Neural cell (in vitro differentiated cells): ENCODE data around the gene STIM2. TPM values are rescaled to one million over a fixed set of nuclear protein-coding genes. Genes with fewer than 3 reads are reported as not detected.

Experiments
- H2AFZ ChIP-seq: fragments of 200-600, 300-800 bp; sonication (generic), shearing (Covaris generic); 2 replicates; pipeline ENCODE4 v1.6.0; 2014; ENCODE audit warnings: low read depth, mild to moderate bottlenecking, antibody characterized with exemption, low read length, moderate library complexity
- H3F3A ChIP-seq: fragments of 200-600 bp; shearing (Covaris generic); 2 replicates; pipeline ENCODE4 v1.6.1; 2016; ENCODE audit warnings: mild to moderate bottlenecking, moderate library complexity, mixed read lengths, antibody characterized with exemption, low read length; ENCODE audit not compliant: insufficient read depth, poor library complexity, severe bottlenecking
- H3K27ac ChIP-seq: fragments of 200-600, 300-800 bp; sonication (generic), shearing (Covaris generic); 2 replicates; pipeline ENCODE4 v1.5.1; 2014; ENCODE audit warnings: mild to moderate bottlenecking, low read length, moderate library complexity
- H3K27me3 ChIP-seq: fragments of 300-800, 200-600 bp; sonication (generic), shearing (Covaris generic); 2 replicates; pipeline ENCODE4 v1.6.0; 2014; ENCODE audit warnings: mild to moderate bottlenecking, low read depth, low read length, moderate library complexity; ENCODE audit not compliant: insufficient read depth
- H3K36me3 ChIP-seq: fragments of 300-800, 200-600 bp; sonication (generic), shearing (Covaris generic); 2 replicates; pipeline ENCODE4 v1.5.1; 2014; ENCODE audit warnings: mild to moderate bottlenecking, antibody characterized with exemption, low read length, moderate library complexity; ENCODE audit not compliant: insufficient read depth
- H3K4me2 ChIP-seq: fragments of 300-800, 200-600 bp; sonication (generic), shearing (Covaris generic); 2 replicates; pipeline ENCODE4 v1.6.0; 2014; ENCODE audit warnings: mild to moderate bottlenecking, low read length
- H3K4me3 ChIP-seq: fragments of 300-800, 200-600 bp; sonication (generic), shearing (Covaris generic); 2 replicates; pipeline ENCODE4 v1.5.1; 2014; ENCODE audit warnings: mild to moderate bottlenecking, low read length, moderate library complexity
- H3K79me2 ChIP-seq: fragments of 200-600 bp; shearing (Covaris generic); replicated peaks from 2 replicates; pipeline ENCODE4 v1.6.0; 2014; ENCODE audit warnings: mild to moderate bottlenecking, low read length, moderate library complexity; ENCODE audit not compliant: insufficient read depth
- H3K9ac ChIP-seq: fragments of 300-800, 200-600 bp; sonication (generic), shearing (Covaris generic); 2 replicates; pipeline ENCODE4 v1.6.1; 2016; ENCODE audit warnings: mild to moderate bottlenecking, low read length, mixed read lengths
- H3K9me2 ChIP-seq: fragments of 200-600 bp; shearing (Covaris generic); 2 replicates; pipeline ENCODE4 v1.6.1; 2016; ENCODE audit warnings: mild to moderate bottlenecking, low read length, mixed read lengths; ENCODE audit not compliant: insufficient read depth
- H3K9me3 ChIP-seq: fragments of 200-600, 300-800 bp; sonication (generic), shearing (Covaris generic); 2 replicates; pipeline ENCODE4 v1.6.1; 2016; ENCODE audit warnings: mild to moderate bottlenecking, mixed run types, low read length, moderate library complexity, mixed read lengths
- H4K20me1 ChIP-seq: fragments of 200-600 bp; shearing (Covaris generic); 2 replicates; pipeline ENCODE4 v1.6.1; 2016; ENCODE audit warnings: mild to moderate bottlenecking, mixed run types; ENCODE audit not compliant: insufficient read depth
- EP300 ChIP-seq: fragments of 450-650 bp; conservative IDR thresholded peaks from 2 replicates; pipeline ENCODE4 v1.6.1; 2014; ENCODE audit warnings: antibody characterized with exemption, mild to moderate bottlenecking, moderate library complexity; ENCODE audit not compliant: poor library complexity, severe bottlenecking
- EZH2 ChIP-seq: fragments of 200-600, 300-800 bp; shearing (Covaris generic), sonication (generic); IDR thresholded peaks from 2 replicates; pipeline ENCODE4 v1.6.1; 2014; ENCODE audit warnings: antibody characterized with exemption, low read length, borderline replicate concordance, mild to moderate bottlenecking; ENCODE audit not compliant: insufficient read depth, poor library complexity, severe bottlenecking
- MXI1 ChIP-seq: fragments of 450-650 bp; conservative IDR thresholded peaks from 2 replicates; pipeline ENCODE4 v1.6.1; 2014; ENCODE audit warnings: antibody characterized with exemption, mild to moderate bottlenecking; ENCODE audit not compliant: poor library complexity, severe bottlenecking
- POLR2AphosphoS5 ChIP-seq: IDR thresholded peaks from 2 replicates; pipeline ENCODE4 v1.6.1; 2012
- RAD21 ChIP-seq: fragments of 450-650 bp; conservative IDR thresholded peaks from 2 replicates; pipeline ENCODE4 v1.6.1; 2014; ENCODE audit warnings: antibody characterized with exemption, mild to moderate bottlenecking, moderate library complexity
- REST ChIP-seq: IDR thresholded peaks from 2 replicates; pipeline ENCODE4 v1.6.1; 2012; ENCODE audit warnings: borderline replicate concordance
- SMC3 ChIP-seq: fragments of 450-650 bp; conservative IDR thresholded peaks from 2 replicates; pipeline ENCODE4 v1.6.1; 2014; ENCODE audit warnings: antibody characterized with exemption, mild to moderate bottlenecking, moderate library complexity; ENCODE audit not compliant: poor library complexity
- TAF1 ChIP-seq: IDR thresholded peaks from 2 replicates; pipeline ENCODE4 v1.6.1; 2012; ENCODE audit warnings: low read depth
- polyA plus RNA-seq: library from polyadenylated mRNA; depleted of rRNA; stranded (reverse); fragments of >200 nt; gene quantifications from 2 replicates; pipeline ENCODE4 v1.2.3, GENCODE V29; 2014
- TF ChIP-seq, protein P1 (sequence below): fragments of 450-650 bp; IDR thresholded peaks from 2 replicates; pipeline ENCODE4 v1.5.1; 2014; ENCODE audit warnings: antibody characterized with exemption, mild to moderate bottlenecking, moderate library complexity; ENCODE audit not compliant: poor library complexity, severe bottlenecking

The STIM2 gene
- polyA plus RNA-seq, 1 donor from 2014 or later, result 25.3 TPM

GRCh38 chr4:26819026-26819425 is 41.6 kb upstream of the STIM2 start:
- Histone ChIP-seq H3K9ac (no peak overlapping the region), H3K9me3 (no peaks in the 10 kb centered on the region), H3K27ac (no peak overlapping the region), H3K4me2 (no peak overlapping the region), H3K4me3 (no peak overlapping the region), H3K79me2 (no peaks in the 10 kb centered on the region), H3F3A (no peaks in the 10 kb centered on the region), H3K27me3 (no peaks in the 10 kb centered on the region), H2AFZ (no peak overlapping the region), H4K20me1 (no peaks in the 10 kb centered on the region), H3K9me2 (no peaks in the 10 kb centered on the region), H3K36me3 (no peaks in the 10 kb centered on the region)
- TF ChIP-seq REST, result no peak
- TF ChIP-seq RAD21, result no peak
- no peak for TF ChIP-seq SMC3
- TF ChIP-seq, protein P1, sequence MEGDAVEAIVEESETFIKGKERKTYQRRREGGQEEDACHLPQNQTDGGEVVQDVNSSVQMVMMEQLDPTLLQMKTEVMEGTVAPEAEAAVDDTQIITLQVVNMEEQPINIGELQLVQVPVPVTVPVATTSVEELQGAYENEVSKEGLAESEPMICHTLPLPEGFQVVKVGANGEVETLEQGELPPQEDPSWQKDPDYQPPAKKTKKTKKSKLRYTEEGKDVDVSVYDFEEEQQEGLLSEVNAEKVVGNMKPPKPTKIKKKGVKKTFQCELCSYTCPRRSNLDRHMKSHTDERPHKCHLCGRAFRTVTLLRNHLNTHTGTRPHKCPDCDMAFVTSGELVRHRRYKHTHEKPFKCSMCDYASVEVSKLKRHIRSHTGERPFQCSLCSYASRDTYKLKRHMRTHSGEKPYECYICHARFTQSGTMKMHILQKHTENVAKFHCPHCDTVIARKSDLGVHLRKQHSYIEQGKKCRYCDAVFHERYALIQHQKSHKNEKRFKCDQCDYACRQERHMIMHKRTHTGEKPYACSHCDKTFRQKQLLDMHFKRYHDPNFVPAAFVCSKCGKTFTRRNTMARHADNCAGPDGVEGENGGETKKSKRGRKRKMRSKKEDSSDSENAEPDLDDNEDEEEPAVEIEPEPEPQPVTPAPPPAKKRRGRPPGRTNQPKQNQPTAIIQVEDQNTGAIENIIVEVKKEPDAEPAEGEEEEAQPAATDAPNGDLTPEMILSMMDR, result no peak
- TF ChIP-seq POLR2AphosphoS5, result no peak
- TF ChIP-seq TAF1, result no peak
- TF ChIP-seq MXI1, result no peak

DNA sequence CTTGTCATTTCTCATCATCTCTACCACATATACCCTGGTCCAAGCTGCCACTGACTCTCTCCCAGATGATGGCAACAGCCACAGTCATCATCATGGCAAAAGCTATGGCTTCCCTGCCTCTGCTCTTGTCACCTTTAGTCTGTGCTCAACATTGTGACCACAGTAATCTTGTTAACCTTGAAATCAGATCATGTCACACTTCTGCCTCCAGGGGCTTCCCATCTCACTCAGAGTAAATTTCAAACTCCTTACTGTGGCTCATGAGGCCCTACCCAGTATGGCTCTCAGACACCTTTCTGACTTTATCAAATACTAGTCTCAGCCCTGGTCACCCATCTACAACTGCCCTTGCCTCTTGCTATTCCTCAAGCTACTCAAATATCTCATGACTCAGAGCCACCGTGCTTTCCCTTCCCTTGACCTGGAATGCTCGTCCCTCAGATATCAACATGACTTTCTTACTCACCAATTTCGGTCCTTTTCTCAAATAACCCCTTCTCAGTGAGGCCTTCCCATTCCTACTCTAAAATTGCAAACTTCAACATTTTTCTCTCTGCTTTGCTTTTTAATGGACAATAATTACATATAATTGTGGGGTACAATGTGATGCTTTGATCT is 41.1 kb upstream of the STIM2 start:
- no peaks in the 10 kb centered on the region for H3K36me3 ChIP-seq
- no peak for TF ChIP-seq SMC3
- H3K4me3 ChIP-seq, result no peak overlapping the region
- H2AFZ ChIP-seq, result no peak overlapping the region
- H3K9ac ChIP-seq, result no peak overlapping the region
- no peaks in the 10 kb centered on the region for H3K27me3 ChIP-seq
- no peaks in the 10 kb centered on the region for H3K79me2 ChIP-seq
- no peak overlapping the region for H3K4me2 ChIP-seq
- no peaks in the 10 kb centered on the region for H3K9me2 ChIP-seq
- H3K9me3 ChIP-seq, result no peaks in the 10 kb centered on the region
- H3K27ac ChIP-seq, result no peak overlapping the region
- no peaks in the 10 kb centered on the region for H4K20me1 ChIP-seq
- H3F3A ChIP-seq, result no peaks in the 10 kb centered on the region

- Histone ChIP-seq H3F3A (no peaks in the 10 kb centered on the region), H3K9me3 (no peaks in the 10 kb centered on the region), H3K27me3 (no peaks in the 10 kb centered on the region), H3K79me2 (no peaks in the 10 kb centered on the region), H3K9me2 (no peaks in the 10 kb centered on the region), H3K36me3 (no peaks in the 10 kb centered on the region), H3K9ac (no peak overlapping the region), H2AFZ (no peak overlapping the region), H3K27ac (no peak overlapping the region), H3K4me2 (no peak overlapping the region), H4K20me1 (no peaks in the 10 kb centered on the region), H3K4me3 (no peak overlapping the region)
- TF ChIP-seq RAD21 (no peak), POLR2AphosphoS5 (no peak), EZH2 (no peak), MXI1 (no peak), TAF1 (no peak), SMC3 (no peak), EP300 (no peak), REST (no peak)
- TF ChIP-seq, protein P1, result no peak
Measured at GRCh38 chr4:26820346-26820745, 40.3 kb upstream of the STIM2 start.
